PFSK-1 (cell line): ENCODE results near the gene ZNF410.

Experiments used
- FOXP2 ChIP-seq: optimal IDR thresholded peaks from 2 replicates; pipeline ENCODE3; 2011; ENCODE audit warnings: borderline replicate concordance, control low read depth, inconsistent platforms; ENCODE audit not compliant: insufficient read depth; ENCODE audit errors: extremely low read length, extremely low read depth
- POLR2AphosphoS5 ChIP-seq: IDR thresholded peaks from 2 replicates; pipeline ENCODE4 v1.6.1; 2012; ENCODE audit warnings: low read depth, mild to moderate bottlenecking, control low read depth, low read length, moderate library complexity
- REST ChIP-seq, 2 experiments: IDR thresholded peaks; 2 replicates each; pipeline versions ENCODE4 v1.6.1 to v1.8.0; 2011 to 2012; ENCODE audit warnings: low read depth in 2 of 2, low read length in 2 of 2, control low read depth in 1 of 2, inconsistent platforms in 1 of 2, mild to moderate bottlenecking in 1 of 2, moderate library complexity in 1 of 2; ENCODE audit not compliant: insufficient read depth in 1 of 2
- SIN3A ChIP-seq: IDR thresholded peaks from 2 replicates; pipeline ENCODE4 v1.6.1; 2012; ENCODE audit warnings: mild to moderate bottlenecking, low read length, moderate library complexity, borderline replicate concordance; ENCODE audit not compliant: insufficient read depth
- TAF1 ChIP-seq: IDR thresholded peaks from 2 replicates; pipeline ENCODE4 v1.6.1; 2012; ENCODE audit warnings: low read length, control low read depth, borderline replicate concordance; ENCODE audit not compliant: insufficient read depth

Gene ZNF410

GRCh38 chr14:73888971-73889370 lies 2.3 kb downstream of the ZNF410 start:
- TF ChIP-seq REST (IDR thresholded peaks at IDR 0.05; ENCODE audit: insufficient read depth in 1 of 2, low read depth in 2 of 2, low read length in 2 of 2) (no peak), TAF1 (no peak), SIN3A (no peak)

GRCh38 chr14:73889376-73889775 lies 2.7 kb downstream of the ZNF410 start:
- no peak for TF ChIP-seq TAF1
- no peak for TF ChIP-seq REST (IDR thresholded peaks at IDR 0.05; ENCODE audit: insufficient read depth in 1 of 2, low read depth in 2 of 2, low read length in 2 of 2)
- no peak for TF ChIP-seq FOXP2
- no peak for TF ChIP-seq POLR2AphosphoS5
- no peak for TF ChIP-seq SIN3A

- TF ChIP-seq POLR2AphosphoS5 = no peak
- no peak for TF ChIP-seq REST (IDR thresholded peaks at IDR 0.05; ENCODE audit: insufficient read depth in 1 of 2, low read depth in 2 of 2, low read length in 2 of 2)
- no peak for TF ChIP-seq SIN3A
Measured at GRCh38 chr14:73895939-73896338, 9.3 kb downstream of the ZNF410 start.

GRCh38 chr14:73896521-73896920 lies 9.9 kb downstream of the ZNF410 start:
- TF ChIP-seq POLR2AphosphoS5 = no peak
- TF ChIP-seq FOXP2 = no peak
- TF ChIP-seq SIN3A = no peak
- no peak for TF ChIP-seq TAF1
- TF ChIP-seq REST (IDR thresholded peaks at IDR 0.05; ENCODE audit: insufficient read depth in 1 of 2, low read depth in 2 of 2, low read length in 2 of 2) = no peak

GRCh38 chr14:73903028-73903427 lies 16.4 kb downstream of the ZNF410 start:
- TF ChIP-seq POLR2AphosphoS5 (no peak), SIN3A (no peak), TAF1 (no peak), REST (IDR thresholded peaks at IDR 0.05; ENCODE audit: insufficient read depth in 1 of 2, low read depth in 2 of 2, low read length in 2 of 2) (no peak), FOXP2 (no peak)
